Measurements from ENCODE around the gene NDUFS8. TPM values are rescaled to one million over a fixed set of nuclear protein-coding genes. Genes with fewer than 3 reads are reported as not detected.

NDUFS8 gene
- total RNA-seq, 2 experiments from 2014 or later, result 161 TPM

GRCh38 chr11:68007498-68008380 is 22.7 kb upstream of the NDUFS8 start:
- Mint-ChIP-seq H3K36me3 (no peaks in the 10 kb centered on the region), H3K27me3 (no peaks in the 10 kb centered on the region), H3K27ac (no peak overlapping the region), H3K4me3 (no peak overlapping the region), H3K4me1 (peaks cover 25% of the 10 kb centered on the region), H3K9me3 (ENCODE audit: low read depth) (no peaks in the 10 kb centered on the region)
- no peak for ATAC-seq
- no peak for DNase-seq
- CTCF ChIA-PET, result interaction anchor here (4.1 kb wide), 1 partner anchor 197 kb away, joined by 20 read pairs; no protein-coding TSS in a partner anchor

- H3K4me1 Mint-ChIP-seq, result peaks cover 22% of the 10 kb centered on the region
- no peak for ATAC-seq
- no peaks in the 10 kb centered on the region for H3K36me3 Mint-ChIP-seq
- no peaks in the 10 kb centered on the region for H3K9me3 Mint-ChIP-seq (ENCODE audit: low read depth)
- no peaks in the 10 kb centered on the region for H3K27me3 Mint-ChIP-seq
- CTCF ChIA-PET, result interaction anchor here (0.8 to 4.1 kb wide), 5 partner anchors 15 to 202 kb away, joined by 3 to 20 read pairs (median 5); no protein-coding TSS in a partner anchor
- no peak for DNase-seq
- no peak overlapping the region for H3K4me3 Mint-ChIP-seq
- no peak overlapping the region for H3K27ac Mint-ChIP-seq
Observed at GRCh38 chr11:68008381-68009337, 21.8 kb upstream of the NDUFS8 start.

GRCh38 chr11:68009391-68010089 is 20.9 kb upstream of the NDUFS8 start:
- Mint-ChIP-seq H3K36me3 (no peaks in the 10 kb centered on the region), H3K27me3 (no peaks in the 10 kb centered on the region), H3K9me3 (ENCODE audit: low read depth) (no peaks in the 10 kb centered on the region), H3K4me3 (no peak overlapping the region), H3K27ac (no peak overlapping the region), H3K4me1 (peaks cover 17% of the 10 kb centered on the region)
- CTCF ChIA-PET, result interaction anchor here (0.6 to 4.1 kb wide), 6 partner anchors 14 to 201 kb away, joined by 3 to 20 read pairs (median 6); no protein-coding TSS in a partner anchor
- ATAC-seq (no peak), DNase-seq (no peak)

GRCh38 chr11:68010090-68011041 is 20.1 kb upstream of the NDUFS8 start, which contains the start of gene ALDH3B1:
ALDH3B1 (plus strand) TSS chr11:68010327; CDS start chr11:68015298, 4,971 bp downstream.
- CTCF ChIA-PET, result interaction anchor here (0.6 to 4.1 kb wide), 4 partner anchors 14 to 195 kb away, joined by 3 to 20 read pairs (median 6); no protein-coding TSS in a partner anchor
- Mint-ChIP-seq H3K4me3 (no peak within 1 kb of the TSS), H3K4me1 (peaks cover 11% of the 10 kb centered on the region), H3K27me3 (no peaks in the 10 kb centered on the region), H3K9me3 (ENCODE audit: low read depth) (no peaks in the 10 kb centered on the region), H3K27ac (no peak within 1 kb of the TSS), H3K36me3 (no peaks in the 10 kb centered on the region)
- DNase-seq (no peak), ATAC-seq (peak; percentile 38)

GRCh38 chr11:68011051-68011943 is 19.2 kb upstream of the NDUFS8 start:
- Mint-ChIP-seq H3K27me3 (no peaks in the 10 kb centered on the region), H3K9me3 (ENCODE audit: low read depth) (no peaks in the 10 kb centered on the region), H3K36me3 (no peaks in the 10 kb centered on the region), H3K27ac (no peak overlapping the region), H3K4me3 (no peak overlapping the region), H3K4me1 (peaks cover 11% of the 10 kb centered on the region)
- no peak for DNase-seq
- CTCF ChIA-PET, result interaction anchor here (4.1 kb wide), 1 partner anchor 194 kb away, joined by 20 read pairs; no protein-coding TSS in a partner anchor
- ATAC-seq, result no peak

GRCh38 chr11:68012044-68012842 is 18.2 kb upstream of the NDUFS8 start:
- Mint-ChIP-seq H3K9me3 (ENCODE audit: low read depth) (no peaks in the 10 kb centered on the region), H3K36me3 (no peaks in the 10 kb centered on the region), H3K27me3 (no peaks in the 10 kb centered on the region), H3K4me1 (peaks cover 10% of the 10 kb centered on the region), H3K4me3 (no peak overlapping the region), H3K27ac (no peak overlapping the region)
- CTCF ChIA-PET, result no interaction called here
- DNase-seq (no peak), ATAC-seq (no peak)

- Mint-ChIP-seq H3K36me3 (no peaks in the 10 kb centered on the region), H3K9me3 (ENCODE audit: low read depth) (no peaks in the 10 kb centered on the region), H3K4me3 (no peak overlapping the region), H3K27me3 (no peaks in the 10 kb centered on the region), H3K4me1 (peaks cover 10% of the 10 kb centered on the region), H3K27ac (no peak overlapping the region)
- CTCF ChIA-PET, result no interaction called here
- ATAC-seq (no peak), DNase-seq (no peak)
Observed at GRCh38 chr11:68012843-68013610, 17.5 kb upstream of the NDUFS8 start.

GRCh38 chr11:68013611-68014156 is 16.8 kb upstream of the NDUFS8 start:
- DNase-seq, result no peak
- Mint-ChIP-seq H3K9me3 (ENCODE audit: low read depth) (no peaks in the 10 kb centered on the region), H3K27ac (no peak overlapping the region), H3K4me3 (no peak overlapping the region), H3K27me3 (no peaks in the 10 kb centered on the region), H3K4me1 (peaks cover 10% of the 10 kb centered on the region), H3K36me3 (no peaks in the 10 kb centered on the region)
- CTCF ChIA-PET, result no interaction called here
- no peak for ATAC-seq

- Mint-ChIP-seq H3K27me3 (no peaks in the 10 kb centered on the region), H3K9me3 (ENCODE audit: low read depth) (no peaks in the 10 kb centered on the region), H3K36me3 (no peaks in the 10 kb centered on the region), H3K4me3 (no peak overlapping the region), H3K27ac (no peak overlapping the region), H3K4me1 (peaks cover 7% of the 10 kb centered on the region)
- DNase-seq (no peak), ATAC-seq (no peak)
- CTCF ChIA-PET, result no interaction called here
Observed at GRCh38 chr11:68014157-68014946, 16.1 kb upstream of the NDUFS8 start.

Measured in activated CD8-positive, alpha-beta memory T cell treated with anti-CD3 and anti-CD28 coated beads, Interleukin-2, amount 10 ng/mL, durations not matched to agents 7 days and 5 days (primary cell).